ENCODE results near the gene OR1J4.

- TF ChIP-seq EZH2phosphoT487 (IDR thresholded peaks at IDR 0.05) (no peak), CTCF (IDR thresholded peaks at IDR 0.05) (no peak), EZH2 (IDR thresholded peaks at IDR 0.05) (no peak)
These were observed 27.3 kb downstream of the OR1J4 start for GRCh38 chr9:122546196-122546595.

Data from neural progenitor cell (in vitro differentiated cells).